AG04450 (cell line): Measurements from ENCODE around the gene PTGIS. TPM values are rescaled to one million over a fixed set of nuclear protein-coding genes. Genes with fewer than 3 reads are reported as not detected.

ENCODE experiments used
- CTCF ChIA-PET: fragments of 300-600, 350-600 bp; formaldehyde crosslinking; extraction: SDS; loops from one replicate; lab custom pipeline; 2022; ENCODE audit warnings: antibody characterized with exemption, inconsistent platforms; lab: Charles Lee
- POLR2A ChIA-PET: fragments of 350-600 bp; formaldehyde crosslinking; extraction: SDS; loops from one replicate; lab custom pipeline; 2021; ENCODE audit warnings: antibody characterized with exemption, inconsistent platforms; lab: Yijun Ruan, JAX
- DNase-seq: peaks from one replicate; pipeline ENCODE4 v3.0.0-alpha.2; 2011; ENCODE audit warnings: low read depth, low spot score
- H3K27ac ChIP-seq: one replicate; pipeline ENCODE4 v1.5.1; 2012; ENCODE audit warnings: low read depth, low read length, control low read depth
- H3K27me3 ChIP-seq: one replicate; pipeline ENCODE4 v1.6.0; 2012; ENCODE audit warnings: low read length; ENCODE audit not compliant: control insufficient read depth, insufficient read depth
- H3K4me3 ChIP-seq: 2 replicates; pipeline ENCODE4 v1.5.1; 2011; ENCODE audit warnings: mild to moderate bottlenecking, low read depth, low read length, control low read depth
- H3K9me3 ChIP-seq: 2 replicates; pipeline ENCODE4 v1.5.1; 2012; ENCODE audit warnings: low read length; ENCODE audit not compliant: control insufficient read depth, insufficient read depth
- CTCF ChIP-seq: IDR thresholded peaks from 2 replicates; pipeline ENCODE4 v1.5.1; 2011; ENCODE audit warnings: low read depth, low read length, control low read depth, inconsistent platforms
- polyA plus RNA-seq: library from polyadenylated mRNA; depleted of rRNA; stranded (reverse); fragments of >200 nt; gene quantifications from 2 replicates; pipeline ENCODE4 v1.2.3, GENCODE V29; 2011

The PTGIS gene
- polyA plus RNA-seq, 1 experiment = 8.1 TPM

- CTCF ChIA-PET = no interaction called here
- Histone ChIP-seq H3K27me3 (peaks cover 26% of the 10 kb centered on the region), H3K4me3 (no peak overlapping the region), H3K27ac (no peak overlapping the region), H3K9me3 (no peaks in the 10 kb centered on the region; the same call in 1 of the 2 replicates)
- no peak for TF ChIP-seq CTCF
- DNase-seq = no peak
- POLR2A ChIA-PET = no interaction called here
These were observed 50.8 kb downstream of the PTGIS start for GRCh38 chr20:49516916-49517804.

- ChIA-PET POLR2A (no interaction called here), CTCF (no interaction called here)
These were observed 52.4 kb downstream of the PTGIS start for GRCh38 chr20:49515586-49515985.

GRCh38 chr20:49513517-49513916, 54.4 kb downstream of the PTGIS start:
- peaks cover 23% of the 10 kb centered on the region for H3K27me3 ChIP-seq
- no peak overlapping the region for H3K27ac ChIP-seq
- POLR2A ChIA-PET = no interaction called here
- no peaks in the 10 kb centered on the region; the same call in 1 of the 2 replicates for H3K9me3 ChIP-seq
- CTCF ChIA-PET = no interaction called here
- H3K4me3 ChIP-seq = no peak overlapping the region
- TF ChIP-seq CTCF = no peak
- DNase-seq = no peak

More at GRCh38 chr20:49515586-49515985, 52.4 kb downstream of the PTGIS start:
- no peak overlapping the region for H3K27ac ChIP-seq
- DNase-seq = no peak
- H3K9me3 ChIP-seq = no peaks in the 10 kb centered on the region; the same call in 1 of the 2 replicates
- H3K4me3 ChIP-seq = no peak overlapping the region
- peaks cover 19% of the 10 kb centered on the region for H3K27me3 ChIP-seq
- TF ChIP-seq CTCF = no peak

GRCh38 chr20:49513009-49513408, 54.9 kb downstream of the PTGIS start:
- TF ChIP-seq CTCF = no peak
- no peak for DNase-seq
- Histone ChIP-seq H3K9me3 (no peaks in the 10 kb centered on the region; the same call in 1 of the 2 replicates), H3K27ac (no peak overlapping the region), H3K27me3 (peaks cover 23% of the 10 kb centered on the region), H3K4me3 (no peak overlapping the region)
- POLR2A ChIA-PET = no interaction called here
- CTCF ChIA-PET = no interaction called here
